CD4-positive, alpha-beta T cell treated with Interleukin-4 for 4 hours (primary cell): ENCODE results near the gene TMEFF2.

ENCODE experiments used
- DNase-seq: peaks from one replicate; pipeline ENCODE4 v3.0.0-alpha.2; 2020

Gene TMEFF2, protein sequence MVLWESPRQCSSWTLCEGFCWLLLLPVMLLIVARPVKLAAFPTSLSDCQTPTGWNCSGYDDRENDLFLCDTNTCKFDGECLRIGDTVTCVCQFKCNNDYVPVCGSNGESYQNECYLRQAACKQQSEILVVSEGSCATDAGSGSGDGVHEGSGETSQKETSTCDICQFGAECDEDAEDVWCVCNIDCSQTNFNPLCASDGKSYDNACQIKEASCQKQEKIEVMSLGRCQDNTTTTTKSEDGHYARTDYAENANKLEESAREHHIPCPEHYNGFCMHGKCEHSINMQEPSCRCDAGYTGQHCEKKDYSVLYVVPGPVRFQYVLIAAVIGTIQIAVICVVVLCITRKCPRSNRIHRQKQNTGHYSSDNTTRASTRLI

GRCh38 chr2:192194866-192195547 lies at the start of gene TMEFF2:
TSS of gene TMEFF2 (minus strand) at chr2:192194933. CDS start at chr2:192194524, 409 bp downstream.
- DNase-seq: no peak

DNA sequence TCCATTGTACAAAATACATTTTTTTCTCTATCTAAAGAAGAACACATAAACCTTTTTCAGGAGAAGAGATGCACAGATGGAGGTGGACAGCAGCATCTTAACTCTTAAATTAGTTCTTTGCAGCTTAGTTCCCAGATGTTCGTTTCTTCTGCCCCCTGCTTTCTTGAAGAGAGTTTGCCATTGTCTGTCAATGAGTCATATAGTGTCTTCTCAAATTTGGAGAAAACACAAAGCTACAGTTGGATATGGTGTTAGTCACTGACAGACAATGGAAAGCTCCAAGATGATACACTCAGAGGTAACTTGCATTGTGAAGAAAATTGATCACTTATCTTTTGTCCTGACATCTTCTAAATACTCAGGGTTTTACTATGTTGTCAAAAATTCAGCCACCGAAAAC lies 48.8 kb upstream of the TMEFF2 start:
- DNase-seq: no peak

GRCh38 chr2:192236136-192236535 lies 41.4 kb upstream of the TMEFF2 start:
- DNase-seq: no peak

- DNase-seq: no peak
Measured at GRCh38 chr2:192230889-192231453, 36.2 kb upstream of the TMEFF2 start.

- DNase-seq: no peak
Measured at GRCh38 chr2:192228685-192229084, 34.0 kb upstream of the TMEFF2 start.

- no peak for DNase-seq
Measured at GRCh38 chr2:192218970-192219369, 24.2 kb upstream of the TMEFF2 start.

DNA sequence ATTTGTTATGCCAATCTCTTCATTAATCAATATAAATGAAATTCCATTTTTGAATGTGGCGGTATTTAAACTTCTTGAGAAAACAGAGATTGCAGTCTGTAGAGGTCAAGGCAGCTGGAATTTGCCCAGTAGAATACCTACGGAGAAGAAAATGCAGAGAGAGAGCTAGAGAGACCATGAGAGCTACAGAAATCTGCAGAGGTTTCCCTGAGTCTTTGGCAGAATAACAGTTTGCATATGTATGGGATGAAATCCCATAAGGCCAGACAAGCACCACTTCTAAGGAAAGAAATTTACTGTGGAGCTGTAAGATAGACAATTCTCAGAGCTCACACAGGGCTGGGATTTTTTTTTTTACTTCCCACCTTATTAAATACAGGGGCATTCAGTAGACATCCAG lies 23.6 kb upstream of the TMEFF2 start:
- no peak for DNase-seq

- DNase-seq: no peak
Measured at GRCh38 chr2:192216336-192216735, 21.6 kb upstream of the TMEFF2 start.

DNA sequence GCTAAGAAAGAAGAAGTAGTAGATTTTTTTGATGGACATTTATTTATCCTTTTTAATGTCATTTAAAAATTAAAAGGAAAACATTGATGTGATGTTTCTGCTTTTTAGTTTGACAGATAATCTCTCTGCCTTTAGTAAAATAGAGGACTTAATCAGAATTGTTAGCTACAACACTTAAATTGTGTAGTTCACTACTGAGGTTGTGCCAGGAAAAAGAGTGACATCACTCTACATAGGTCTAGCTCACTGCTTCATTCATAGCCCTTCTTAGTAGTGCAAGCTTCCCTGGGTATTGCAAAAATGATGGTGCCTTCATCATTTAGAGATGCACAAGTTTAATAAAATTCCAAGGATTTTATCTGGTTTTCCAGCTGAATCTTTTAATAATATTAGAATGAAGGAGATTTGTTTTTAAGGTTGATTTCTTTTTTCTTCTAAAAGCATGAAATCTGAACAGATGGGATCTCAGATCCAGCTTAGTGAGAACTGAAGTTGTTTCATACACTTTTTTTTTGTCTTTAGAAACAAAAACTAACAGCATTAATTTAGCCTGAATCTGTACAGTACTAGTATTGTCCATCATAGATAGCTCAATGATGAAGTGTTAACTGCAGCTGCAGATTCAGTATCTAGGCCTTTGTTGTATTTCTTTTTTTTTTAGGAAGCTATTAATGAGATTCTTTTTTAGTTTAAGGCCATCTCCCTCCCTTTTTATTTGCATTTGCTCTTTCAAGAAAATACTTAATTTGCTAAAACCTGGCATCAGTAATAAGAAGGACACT lies 20.6 kb upstream of the TMEFF2 start:
- DNase-seq: no peak

GRCh38 chr2:192208848-192209247 lies 14.1 kb upstream of the TMEFF2 start:
- no peak for DNase-seq

DNA sequence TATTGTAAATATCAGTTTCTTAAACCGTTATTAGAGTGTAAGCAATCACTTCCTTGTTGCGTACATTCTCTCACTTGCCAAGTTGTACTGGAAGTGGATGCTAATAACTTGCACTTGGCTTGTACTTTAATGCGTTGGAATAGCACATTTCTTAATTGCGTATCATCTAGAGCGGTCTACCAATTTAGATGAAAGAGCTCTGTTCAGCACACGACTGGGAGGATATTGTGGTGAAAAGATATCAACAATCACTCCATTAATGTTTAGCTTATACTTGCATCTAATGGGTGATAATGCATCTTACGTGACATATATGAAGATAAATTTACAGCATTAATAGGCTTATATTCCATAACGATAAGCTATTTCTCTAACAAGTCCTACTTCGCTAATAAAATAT lies 11.7 kb upstream of the TMEFF2 start:
- no peak for DNase-seq

- no peak for DNase-seq
Measured at GRCh38 chr2:192203876-192204275, 9.1 kb upstream of the TMEFF2 start.

DNA sequence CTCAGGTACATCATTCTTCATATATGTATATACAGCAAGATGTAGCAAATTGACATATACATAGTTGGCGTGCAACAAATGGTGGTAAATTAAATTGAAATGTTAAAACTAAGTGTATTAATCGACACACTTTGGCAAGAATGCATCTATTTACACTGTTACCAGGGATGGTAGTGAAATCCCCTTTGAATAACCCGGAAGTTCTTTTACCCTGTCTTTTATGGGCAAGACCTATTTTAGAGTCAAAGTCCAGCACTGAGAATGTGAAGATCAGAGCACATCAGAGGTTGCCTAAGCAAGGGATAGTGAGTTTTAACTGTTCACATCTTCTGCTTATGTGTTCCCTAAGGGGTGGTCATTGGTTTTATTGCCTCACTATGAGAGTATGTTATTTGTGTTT lies 7.6 kb upstream of the TMEFF2 start:
- no peak for DNase-seq

- DNase-seq: no peak
Measured at GRCh38 chr2:192201116-192201515, 6.4 kb upstream of the TMEFF2 start.

DNA sequence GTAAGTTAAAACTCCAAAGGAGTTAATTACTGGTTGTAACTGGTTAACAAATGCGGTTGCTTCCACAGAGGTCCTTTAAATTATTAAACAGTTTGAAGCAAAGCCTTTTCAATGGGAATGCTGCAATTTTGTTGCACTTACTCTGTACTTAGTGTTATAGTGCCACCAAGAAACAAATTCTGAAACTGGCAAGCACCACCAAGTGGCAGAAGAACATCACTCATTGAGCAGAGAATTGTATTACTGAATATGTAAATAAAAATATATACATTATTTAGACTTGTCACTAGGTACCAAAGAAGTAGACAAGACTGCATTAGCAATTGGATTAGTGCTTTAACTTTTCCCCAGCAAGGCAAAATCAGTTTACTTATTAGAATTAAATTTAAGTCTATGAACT lies 2.6 kb upstream of the TMEFF2 start:
- no peak for DNase-seq

GRCh38 chr2:192196421-192197194 lies 1.9 kb upstream of the TMEFF2 start:
- no peak for DNase-seq

GRCh38 chr2:192195548-192196418 lies 1.1 kb upstream of the TMEFF2 start:
- no peak for DNase-seq

GRCh38 chr2:192194265-192194865 lies 368 bp downstream of the TMEFF2 start:
- DNase-seq: no peak

DNA sequence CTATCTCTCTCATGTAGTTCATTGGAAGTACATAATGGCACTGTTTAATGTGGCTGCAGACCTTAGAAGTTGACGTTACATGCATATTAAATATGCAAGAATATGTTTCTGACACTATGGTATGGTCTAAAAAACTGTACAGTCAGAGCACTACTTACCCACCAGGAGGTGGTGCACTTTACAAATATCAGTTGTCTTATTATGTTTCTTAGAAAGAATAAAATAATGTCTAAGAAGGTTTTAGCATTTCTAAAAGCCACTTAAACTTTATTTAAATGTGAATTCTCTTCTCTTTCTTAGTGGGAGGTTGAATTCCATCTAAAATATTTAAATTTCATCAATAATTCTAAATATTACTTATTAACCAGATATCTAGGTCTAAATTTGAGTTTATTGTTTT lies 4.3 kb downstream of the TMEFF2 start:
- DNase-seq: no peak

DNA sequence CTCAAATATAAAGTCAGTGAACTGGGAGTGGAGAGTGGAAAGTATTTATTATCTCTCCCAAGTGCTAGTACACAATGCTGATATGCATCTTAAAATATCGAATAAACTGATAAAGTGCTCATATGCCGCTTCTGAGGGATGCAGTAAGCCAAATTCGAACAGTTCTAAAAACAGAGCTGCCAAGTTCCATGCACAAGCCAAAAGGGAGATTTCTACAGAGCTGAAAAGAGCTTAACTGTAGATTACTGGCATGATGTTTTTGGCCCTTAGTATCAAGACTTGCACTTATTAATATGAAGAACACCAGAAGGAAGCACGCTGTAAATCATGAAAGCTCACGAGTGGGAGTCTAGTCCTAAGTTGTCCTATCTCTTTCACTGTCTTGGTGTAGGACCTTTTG lies 7.9 kb downstream of the TMEFF2 start:
- DNase-seq: no peak

GRCh38 chr2:192184349-192184748 lies 10.4 kb downstream of the TMEFF2 start:
- no peak for DNase-seq
